NB4 (cell line): ENCODE results near the gene KAT6B.

Experiments
- MYC ChIP-seq: IDR thresholded peaks from 2 replicates; pipeline ENCODE4 v1.6.1; 2011; ENCODE audit warnings: low read depth, low read length
- POLR2A ChIP-seq: IDR thresholded peaks from 2 replicates; pipeline ENCODE4 v1.6.1; 2011; ENCODE audit warnings: mild to moderate bottlenecking; ENCODE audit not compliant: insufficient read length; ENCODE audit errors: extremely low read depth
- TF ChIP-seq, protein P1 (sequence below): IDR thresholded peaks from one replicate; pipeline ENCODE4 v1.5.1; 2012; ENCODE audit warnings: low read depth, low read length
- TF ChIP-seq, protein P2 (sequence below): IDR thresholded peaks from 2 replicates; pipeline ENCODE4 v1.6.1; 2011; ENCODE audit warnings: low read depth, low read length

DNA sequence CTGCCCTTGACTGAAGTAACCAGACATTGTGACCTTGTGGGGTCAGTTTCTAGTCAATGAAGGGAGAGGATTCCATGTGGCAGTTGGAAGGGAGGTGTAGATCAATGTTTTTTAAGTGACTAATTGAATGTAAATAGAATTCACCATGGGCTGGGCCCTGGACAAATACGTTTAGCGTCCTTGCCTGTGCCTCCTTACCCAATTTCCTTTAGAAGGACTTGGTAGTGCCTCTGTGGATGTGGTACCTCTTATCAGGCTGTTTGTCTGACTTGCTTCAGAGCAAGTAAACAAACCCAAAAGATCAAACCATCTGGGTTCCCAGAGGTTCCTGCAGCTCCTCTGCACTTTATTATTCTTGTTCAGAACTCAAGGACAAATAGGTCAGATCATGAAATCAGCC lies 4.3 kb upstream of the KAT6B start:
- TF ChIP-seq, protein P1, sequence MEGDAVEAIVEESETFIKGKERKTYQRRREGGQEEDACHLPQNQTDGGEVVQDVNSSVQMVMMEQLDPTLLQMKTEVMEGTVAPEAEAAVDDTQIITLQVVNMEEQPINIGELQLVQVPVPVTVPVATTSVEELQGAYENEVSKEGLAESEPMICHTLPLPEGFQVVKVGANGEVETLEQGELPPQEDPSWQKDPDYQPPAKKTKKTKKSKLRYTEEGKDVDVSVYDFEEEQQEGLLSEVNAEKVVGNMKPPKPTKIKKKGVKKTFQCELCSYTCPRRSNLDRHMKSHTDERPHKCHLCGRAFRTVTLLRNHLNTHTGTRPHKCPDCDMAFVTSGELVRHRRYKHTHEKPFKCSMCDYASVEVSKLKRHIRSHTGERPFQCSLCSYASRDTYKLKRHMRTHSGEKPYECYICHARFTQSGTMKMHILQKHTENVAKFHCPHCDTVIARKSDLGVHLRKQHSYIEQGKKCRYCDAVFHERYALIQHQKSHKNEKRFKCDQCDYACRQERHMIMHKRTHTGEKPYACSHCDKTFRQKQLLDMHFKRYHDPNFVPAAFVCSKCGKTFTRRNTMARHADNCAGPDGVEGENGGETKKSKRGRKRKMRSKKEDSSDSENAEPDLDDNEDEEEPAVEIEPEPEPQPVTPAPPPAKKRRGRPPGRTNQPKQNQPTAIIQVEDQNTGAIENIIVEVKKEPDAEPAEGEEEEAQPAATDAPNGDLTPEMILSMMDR, result no peak
- TF ChIP-seq POLR2A (no peak), MYC (no peak)
- TF ChIP-seq, protein P2, sequence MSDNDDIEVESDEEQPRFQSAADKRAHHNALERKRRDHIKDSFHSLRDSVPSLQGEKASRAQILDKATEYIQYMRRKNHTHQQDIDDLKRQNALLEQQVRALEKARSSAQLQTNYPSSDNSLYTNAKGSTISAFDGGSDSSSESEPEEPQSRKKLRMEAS, result no peak
